ENCODE measurements around the gene MAPKBP1.
"Not testable (repeated sequence)": the region's sequence is repeated elsewhere in the genome, so short reads cannot be mapped to it uniquely, and the experiment has no call there.

MAPKBP1 gene

DNA sequence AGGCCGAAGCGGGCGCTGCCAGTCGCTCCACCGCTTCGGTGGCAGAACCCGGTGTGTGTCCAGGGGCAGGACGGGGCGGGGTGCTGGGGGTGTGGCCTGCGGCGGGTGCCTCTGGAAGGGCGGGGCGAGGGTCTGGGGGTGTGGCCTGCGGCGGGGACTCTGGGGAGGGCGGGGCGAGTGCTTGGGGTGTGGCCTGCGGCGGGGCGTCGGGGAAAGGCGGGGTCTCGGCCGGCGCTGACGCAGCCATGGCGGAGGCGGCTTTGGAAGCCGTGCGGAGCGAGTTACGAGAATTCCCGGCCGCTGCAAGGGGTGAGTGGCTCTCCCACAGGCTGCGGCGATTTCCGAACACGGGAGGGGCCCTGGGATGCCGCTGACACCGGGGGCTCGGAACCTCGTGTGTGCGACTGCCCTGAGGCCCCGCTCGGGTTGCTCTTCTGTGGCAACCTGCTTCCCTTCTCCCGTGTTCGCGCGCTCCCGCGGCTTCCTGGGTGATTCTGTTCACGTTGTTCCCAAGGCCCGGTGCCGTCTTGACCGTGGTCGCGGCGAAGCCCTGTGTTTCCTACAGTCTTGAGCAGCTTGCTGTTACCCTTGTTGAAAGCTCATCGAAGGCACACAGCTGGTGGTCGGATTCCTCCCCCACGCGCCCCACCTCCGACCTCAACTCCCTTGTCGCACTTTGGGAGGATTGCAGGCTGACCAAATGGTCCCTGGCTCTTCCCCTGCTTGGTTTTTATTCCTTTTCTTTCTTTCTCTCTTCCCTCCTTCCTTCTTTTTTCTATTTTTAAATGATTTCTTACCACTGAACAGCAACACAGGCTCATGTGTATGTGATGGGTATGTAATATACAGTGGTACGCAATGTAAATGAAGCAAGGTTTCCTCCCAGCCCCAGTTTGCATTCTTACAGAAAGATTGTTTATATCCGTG is 53.9 kb downstream of the MAPKBP1 start, which contains the start of gene JMJD7:
Gene JMJD7, plus strand, starts transcription at position 213 of the 927 bp plus-strand sequence. Its CDS starts 33 bp downstream, at position 246.
- peak within 1 kb of the TSS; percentile 93 for H3K4me2 ChIP-seq (ENCODE audit: low read length)
- H3K9me3 ChIP-seq (ENCODE audit: control insufficient read depth, low read length) = no peaks in the 10 kb centered on the region
- peak within 1 kb of the TSS; percentile 72 for H3K27ac ChIP-seq
- no peaks in the 10 kb centered on the region for H3K79me2 ChIP-seq
- no peaks in the 10 kb centered on the region for H3K36me3 ChIP-seq (ENCODE audit: control insufficient read depth, insufficient read depth, low read length)
- peak within 1 kb of the TSS; percentile 14 for H3K9ac ChIP-seq
- peak within 1 kb of the TSS; percentile 87 for H2AFZ ChIP-seq
- H3K4me3 ChIP-seq (ENCODE audit: low read depth, low read length) = peak within 1 kb of the TSS; percentile 83
- H3K27me3 ChIP-seq (ENCODE audit: control insufficient read depth, insufficient read depth, low read length) = no peaks in the 10 kb centered on the region
- no peaks in the 10 kb centered on the region for H3K4me1 ChIP-seq
- TF ChIP-seq, protein P1, sequence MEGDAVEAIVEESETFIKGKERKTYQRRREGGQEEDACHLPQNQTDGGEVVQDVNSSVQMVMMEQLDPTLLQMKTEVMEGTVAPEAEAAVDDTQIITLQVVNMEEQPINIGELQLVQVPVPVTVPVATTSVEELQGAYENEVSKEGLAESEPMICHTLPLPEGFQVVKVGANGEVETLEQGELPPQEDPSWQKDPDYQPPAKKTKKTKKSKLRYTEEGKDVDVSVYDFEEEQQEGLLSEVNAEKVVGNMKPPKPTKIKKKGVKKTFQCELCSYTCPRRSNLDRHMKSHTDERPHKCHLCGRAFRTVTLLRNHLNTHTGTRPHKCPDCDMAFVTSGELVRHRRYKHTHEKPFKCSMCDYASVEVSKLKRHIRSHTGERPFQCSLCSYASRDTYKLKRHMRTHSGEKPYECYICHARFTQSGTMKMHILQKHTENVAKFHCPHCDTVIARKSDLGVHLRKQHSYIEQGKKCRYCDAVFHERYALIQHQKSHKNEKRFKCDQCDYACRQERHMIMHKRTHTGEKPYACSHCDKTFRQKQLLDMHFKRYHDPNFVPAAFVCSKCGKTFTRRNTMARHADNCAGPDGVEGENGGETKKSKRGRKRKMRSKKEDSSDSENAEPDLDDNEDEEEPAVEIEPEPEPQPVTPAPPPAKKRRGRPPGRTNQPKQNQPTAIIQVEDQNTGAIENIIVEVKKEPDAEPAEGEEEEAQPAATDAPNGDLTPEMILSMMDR (IDR thresholded peaks at IDR 0.05) = no peak

DNA sequence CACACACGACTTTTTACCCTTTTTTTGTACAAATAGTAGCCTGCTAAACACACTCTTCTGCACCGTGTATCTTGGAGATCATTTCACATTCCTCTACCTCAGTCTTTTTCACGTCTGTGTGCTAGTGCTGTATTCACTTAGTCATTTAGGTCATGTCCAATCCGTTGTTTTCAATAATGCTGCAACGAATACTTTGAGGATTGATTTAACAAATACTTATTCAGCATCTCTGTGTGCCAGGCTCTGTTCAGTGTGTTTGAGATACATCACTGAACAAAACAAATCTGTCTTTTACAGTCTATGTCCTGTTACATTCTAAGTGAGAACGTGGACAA is 54.5 kb downstream of the MAPKBP1 start:
- Histone ChIP-seq H3K9me3 (ENCODE audit: control insufficient read depth, low read length) (no peaks in the 10 kb centered on the region), H3K27me3 (ENCODE audit: control insufficient read depth, insufficient read depth, low read length) (no peaks in the 10 kb centered on the region), H3K4me2 (ENCODE audit: low read length) (peak overlapping the region; percentile 77), H3K36me3 (ENCODE audit: control insufficient read depth, insufficient read depth, low read length) (no peaks in the 10 kb centered on the region), H3K27ac (peak overlapping the region; percentile 72), H2AFZ (peak overlapping the region; percentile 87), H3K4me3 (ENCODE audit: low read depth, low read length) (peak overlapping the region; percentile 83), H3K79me2 (no peaks in the 10 kb centered on the region), H3K9ac (no peak overlapping the region), H3K4me1 (no peaks in the 10 kb centered on the region)
- TF ChIP-seq, protein P1 (IDR thresholded peaks at IDR 0.05) = no peak

DNA sequence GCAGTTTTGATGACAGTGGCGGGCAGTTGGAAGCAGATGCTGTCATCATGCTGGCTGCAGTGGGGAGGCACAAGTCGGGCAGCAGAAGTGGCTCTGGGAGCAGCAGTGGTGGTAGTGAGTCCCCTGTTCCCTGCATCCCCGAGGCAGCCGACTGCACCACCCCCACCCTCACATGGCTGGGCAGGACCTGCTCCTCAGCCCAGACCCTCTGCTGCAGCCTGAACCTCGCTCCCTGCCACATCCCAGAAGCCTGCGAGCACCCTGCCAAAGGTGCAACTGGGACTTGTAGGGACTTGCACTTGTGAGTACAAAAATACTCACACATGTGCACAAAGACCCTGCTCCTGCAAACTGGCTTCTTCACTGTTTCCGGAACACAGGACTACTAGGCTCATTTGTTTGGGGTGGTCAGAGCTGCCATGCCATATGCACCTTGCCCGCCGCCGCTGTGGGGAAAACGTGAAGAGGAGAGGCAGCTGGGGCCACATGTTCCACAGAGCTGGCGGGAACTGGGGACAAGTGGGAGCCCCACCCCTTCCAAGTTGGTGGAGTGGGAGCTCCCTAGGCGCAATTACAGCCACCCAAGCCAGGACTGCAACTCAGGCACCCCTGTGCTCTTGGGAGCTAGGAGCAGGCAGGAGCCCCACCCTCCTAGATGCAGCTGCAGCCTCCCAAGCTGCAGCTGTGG is 55.8 kb downstream of the MAPKBP1 start:
- no peaks in the 10 kb centered on the region for H3K27me3 ChIP-seq (ENCODE audit: control insufficient read depth, insufficient read depth, low read length)
- no peaks in the 10 kb centered on the region for H3K9me3 ChIP-seq (ENCODE audit: control insufficient read depth, low read length)
- no peaks in the 10 kb centered on the region for H3K4me1 ChIP-seq
- H3K36me3 ChIP-seq (ENCODE audit: control insufficient read depth, insufficient read depth, low read length) = no peaks in the 10 kb centered on the region
- TF ChIP-seq, protein P1 (IDR thresholded peaks at IDR 0.05) = no peak
- no peak overlapping the region for H3K27ac ChIP-seq
- no peak overlapping the region for H2AFZ ChIP-seq
- no peak overlapping the region for H3K9ac ChIP-seq
- no peak overlapping the region for H3K4me3 ChIP-seq (ENCODE audit: low read depth, low read length)
- no peaks in the 10 kb centered on the region for H3K79me2 ChIP-seq
- H3K4me2 ChIP-seq (ENCODE audit: low read length) = no peak overlapping the region

DNA sequence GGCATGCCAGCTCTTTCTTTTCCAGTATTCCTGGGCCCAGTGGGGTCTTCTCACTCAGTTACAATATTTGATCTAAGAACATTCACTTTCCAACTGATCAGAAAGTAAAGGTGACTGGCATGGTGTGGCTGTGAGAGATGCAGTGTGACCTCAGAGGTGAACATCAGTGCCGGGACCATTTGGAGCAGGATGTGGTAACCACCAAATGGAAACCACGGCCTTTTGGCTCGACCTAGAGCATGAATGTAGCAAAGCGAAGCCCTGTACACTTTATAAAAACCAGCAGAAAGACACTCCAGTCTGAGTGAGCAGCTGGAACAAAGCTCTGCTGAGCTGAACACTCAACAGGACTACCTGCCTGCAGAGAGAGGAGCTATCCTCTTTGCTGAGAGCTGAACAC is 57.0 kb downstream of the MAPKBP1 start:
- not testable (repeated sequence) for H3K9ac ChIP-seq; H3K27me3 ChIP-seq (ENCODE audit: control insufficient read depth, insufficient read depth, low read length); H3K4me2 ChIP-seq (ENCODE audit: low read length); H2AFZ ChIP-seq; H3K9me3 ChIP-seq (ENCODE audit: control insufficient read depth, low read length); H3K79me2 ChIP-seq; H3K4me1 ChIP-seq; H3K4me3 ChIP-seq (ENCODE audit: low read depth, low read length); H3K36me3 ChIP-seq (ENCODE audit: control insufficient read depth, insufficient read depth, low read length); H3K27ac ChIP-seq

DNA sequence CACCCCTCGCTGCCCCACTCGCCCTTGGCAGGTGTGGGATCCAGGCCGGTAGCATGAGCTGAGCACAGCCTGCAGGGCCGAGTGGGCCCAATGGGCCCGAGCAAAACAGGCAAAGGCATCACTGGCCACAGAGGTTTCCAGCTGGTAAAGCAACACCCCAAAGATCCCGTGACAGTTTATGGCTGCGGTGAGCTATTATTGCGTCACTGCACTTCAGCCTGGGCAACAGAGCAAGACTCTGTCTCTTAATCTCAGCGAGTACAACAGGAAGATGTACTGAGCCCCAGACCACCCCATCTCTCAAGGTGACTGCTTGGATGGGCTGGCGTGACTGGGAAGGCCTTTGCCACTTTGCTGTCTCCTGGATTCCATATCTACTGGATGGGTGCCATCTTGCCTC is 57.9 kb downstream of the MAPKBP1 start:
- H3K27ac ChIP-seq = no peak overlapping the region
- no peaks in the 10 kb centered on the region for H3K4me1 ChIP-seq
- no peaks in the 10 kb centered on the region for H3K36me3 ChIP-seq (ENCODE audit: control insufficient read depth, insufficient read depth, low read length)

More for the DNA sequence above, 57.9 kb downstream of the MAPKBP1 start:
- no peaks in the 10 kb centered on the region for H3K79me2 ChIP-seq
- H3K9me3 ChIP-seq (ENCODE audit: control insufficient read depth, low read length) = no peaks in the 10 kb centered on the region
- H3K27me3 ChIP-seq (ENCODE audit: control insufficient read depth, insufficient read depth, low read length) = no peaks in the 10 kb centered on the region
- H3K9ac ChIP-seq = no peak overlapping the region
- TF ChIP-seq, protein P1 (IDR thresholded peaks at IDR 0.05) = no peak
- no peak overlapping the region for H3K4me3 ChIP-seq (ENCODE audit: low read depth, low read length)
- H2AFZ ChIP-seq = no peak overlapping the region
- H3K4me2 ChIP-seq (ENCODE audit: low read length) = no peak overlapping the region

Measured in parathyroid adenoma (tissue), 2 donors.